Measurements from ENCODE around the gene ZDHHC11.
"Not testable (repeated sequence)": the region's sequence is repeated elsewhere in the genome, so short reads cannot be mapped to it uniquely, and the experiment has no call there.

The ZDHHC11 gene

DNA sequence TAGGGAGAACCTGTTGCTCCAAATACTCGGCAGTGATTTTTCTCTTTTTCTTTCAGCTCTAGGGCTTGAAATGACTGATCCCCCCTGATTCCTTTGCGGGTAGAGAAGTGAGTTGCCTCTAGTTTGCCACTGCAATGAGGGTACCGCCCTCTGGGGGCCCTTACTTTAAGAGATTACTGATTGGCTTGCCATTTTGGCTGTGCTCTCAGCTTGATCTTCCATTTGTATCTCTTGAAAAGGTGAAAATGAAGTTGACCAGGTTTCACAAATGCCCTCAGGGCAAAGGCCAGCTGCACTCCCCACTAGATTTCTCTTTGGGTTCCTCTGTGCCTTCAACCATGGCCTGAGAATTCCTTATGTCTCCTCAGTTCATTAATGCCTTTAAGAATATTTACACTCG lies 52.8 kb downstream of the ZDHHC11 start:
- DNase-seq = not testable (repeated sequence)

DNA sequence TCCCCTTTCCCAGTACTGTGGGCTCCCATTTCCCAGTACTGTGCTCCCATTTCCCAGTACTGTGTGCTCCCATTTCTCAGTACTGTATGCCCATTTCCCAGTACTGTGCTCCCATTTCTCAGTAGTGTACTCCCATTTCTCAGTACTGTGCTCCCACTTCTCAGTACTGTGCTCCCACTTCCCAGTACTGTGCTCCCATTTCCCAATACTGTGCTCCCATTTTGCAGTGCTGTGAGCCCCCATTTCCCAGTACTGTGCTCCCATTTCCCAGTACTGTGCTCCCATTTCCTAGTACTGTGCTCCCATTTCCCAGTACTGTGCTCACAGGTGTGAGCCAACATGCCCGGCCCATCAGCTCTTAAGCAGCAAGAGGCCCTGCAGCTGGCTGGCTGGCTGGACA lies 54.9 kb downstream of the ZDHHC11 start:
- not testable (repeated sequence) for DNase-seq

- not testable (repeated sequence) for DNase-seq
Observed at GRCh38 chr5:794948-795347, 55.8 kb downstream of the ZDHHC11 start.

- DNase-seq = not testable (repeated sequence)
Observed at GRCh38 chr5:788703-789102, 62.1 kb downstream of the ZDHHC11 start.

DNA sequence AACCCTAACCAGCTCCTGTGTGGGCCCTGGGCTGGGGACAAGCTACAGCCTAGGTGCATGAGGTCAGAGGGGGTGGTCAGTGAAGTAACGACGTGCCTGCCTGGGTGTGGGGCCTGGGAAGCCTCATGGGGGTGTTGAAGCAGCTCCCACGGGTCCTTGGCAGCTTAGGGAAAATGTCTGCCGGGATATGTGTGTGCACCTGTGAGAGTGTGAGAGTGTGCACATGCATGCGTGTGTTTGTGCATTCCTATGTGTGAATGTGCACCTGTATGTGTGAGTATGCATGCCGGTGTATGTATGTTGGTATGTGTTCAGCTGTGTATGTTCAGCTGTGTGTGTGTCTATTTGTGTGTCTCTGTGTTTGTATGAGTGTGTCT lies 62.9 kb downstream of the ZDHHC11 start:
- DNase-seq = not testable (repeated sequence)

- not testable (repeated sequence) for DNase-seq
Observed at GRCh38 chr5:787224-787856, 63.4 kb downstream of the ZDHHC11 start.

DNA sequence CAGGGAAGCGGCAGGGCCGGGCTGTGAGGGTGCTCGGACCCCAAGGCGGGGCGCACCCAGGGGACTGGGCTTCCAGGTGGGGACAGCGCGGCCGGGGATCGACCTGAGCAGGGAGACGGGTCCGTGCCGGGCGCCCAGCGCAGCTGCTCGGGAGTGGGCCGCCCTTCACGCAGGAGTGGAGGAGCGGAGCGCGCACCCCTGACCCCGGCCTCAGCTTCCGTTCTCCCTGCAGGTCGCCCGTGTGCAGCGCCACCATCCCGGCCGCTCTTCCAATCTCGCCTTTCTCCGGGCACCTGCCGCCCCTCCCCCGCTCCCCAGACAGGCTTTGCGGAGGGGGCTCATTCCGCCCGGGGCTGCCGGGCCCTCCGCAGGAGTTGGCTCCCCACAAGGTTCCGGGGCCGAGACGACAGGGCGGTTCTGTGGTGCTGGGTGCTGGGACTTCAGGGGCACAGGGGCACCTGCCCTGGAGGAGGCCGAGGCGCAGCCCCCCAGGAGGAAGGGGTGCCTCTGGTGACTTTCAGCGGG lies 65.5 kb downstream of the ZDHHC11 start:
- DNase-seq = not testable (repeated sequence)

DNA sequence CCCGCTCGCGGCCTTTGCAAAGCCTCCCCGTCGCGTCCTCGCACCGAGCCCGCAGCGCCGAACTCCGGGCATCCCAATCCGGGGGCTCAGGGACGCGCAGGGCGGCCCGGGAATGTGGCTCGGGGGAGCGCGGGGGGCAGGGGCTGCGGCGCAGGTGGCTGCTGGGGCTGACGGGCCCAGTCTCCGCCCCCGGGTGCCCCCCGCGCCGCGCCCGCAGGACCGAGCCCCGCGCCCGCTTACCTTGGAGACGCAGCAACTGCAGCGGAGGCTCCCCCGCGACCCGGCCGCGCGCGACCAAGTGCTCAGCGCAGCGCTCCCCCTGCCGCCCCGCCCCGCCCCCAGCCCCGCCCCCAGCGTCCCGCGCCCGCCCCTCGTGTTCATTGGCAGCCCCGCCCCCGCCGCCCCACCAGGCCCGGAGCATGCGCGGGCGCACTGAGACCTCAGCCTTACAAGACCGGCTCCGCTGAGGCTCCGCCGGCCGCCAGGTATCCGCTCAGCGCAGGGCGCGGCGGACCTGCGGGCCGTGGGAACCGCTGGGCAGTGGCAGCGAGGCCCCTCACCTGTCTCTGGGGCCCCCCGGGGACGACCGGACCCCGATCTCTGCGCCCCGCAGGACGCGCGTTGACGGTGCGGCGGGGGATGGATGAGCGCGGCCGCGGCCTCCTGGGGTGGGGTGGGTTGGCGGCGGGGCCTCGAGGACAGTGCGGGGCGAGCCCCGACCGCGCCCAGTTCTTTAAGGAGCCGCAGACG lies 66.2 kb downstream of the ZDHHC11 start, which contains the start of gene ZDHHC11B:
Gene ZDHHC11B (minus strand): TSS at position 302 of the 750 bp plus-strand sequence. CDS start 17,810 bp downstream, outside the sequence.
- peak; percentile 91 for DNase-seq

DNA sequence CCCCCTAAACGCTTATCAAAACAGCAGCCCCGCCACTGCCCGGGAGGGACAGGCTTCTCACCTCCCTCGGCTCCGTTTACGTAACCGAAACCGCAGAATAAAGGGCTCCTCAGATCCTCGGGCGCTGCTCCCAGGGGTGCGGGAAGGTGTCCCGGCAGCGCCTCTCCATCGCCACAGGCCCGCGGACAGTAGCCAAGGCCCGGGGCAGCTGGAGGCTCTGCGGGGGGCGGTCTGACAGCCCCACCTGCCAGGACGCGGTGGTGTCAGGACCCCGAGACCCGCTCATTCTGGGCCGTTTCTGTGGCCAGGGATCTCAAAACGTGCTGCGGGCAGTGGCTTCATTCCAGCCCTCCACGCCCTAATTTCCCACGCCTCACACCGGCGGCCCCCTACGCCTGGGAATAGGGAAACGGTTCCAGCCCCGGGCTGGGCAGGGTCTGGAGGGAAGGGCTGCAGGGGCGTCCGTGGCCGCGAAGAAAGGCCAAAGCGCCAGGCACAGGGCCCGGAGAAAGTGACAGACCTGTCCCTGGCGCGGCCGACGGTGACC lies 66.8 kb downstream of the ZDHHC11 start:
- DNase-seq = not testable (repeated sequence)

DNA sequence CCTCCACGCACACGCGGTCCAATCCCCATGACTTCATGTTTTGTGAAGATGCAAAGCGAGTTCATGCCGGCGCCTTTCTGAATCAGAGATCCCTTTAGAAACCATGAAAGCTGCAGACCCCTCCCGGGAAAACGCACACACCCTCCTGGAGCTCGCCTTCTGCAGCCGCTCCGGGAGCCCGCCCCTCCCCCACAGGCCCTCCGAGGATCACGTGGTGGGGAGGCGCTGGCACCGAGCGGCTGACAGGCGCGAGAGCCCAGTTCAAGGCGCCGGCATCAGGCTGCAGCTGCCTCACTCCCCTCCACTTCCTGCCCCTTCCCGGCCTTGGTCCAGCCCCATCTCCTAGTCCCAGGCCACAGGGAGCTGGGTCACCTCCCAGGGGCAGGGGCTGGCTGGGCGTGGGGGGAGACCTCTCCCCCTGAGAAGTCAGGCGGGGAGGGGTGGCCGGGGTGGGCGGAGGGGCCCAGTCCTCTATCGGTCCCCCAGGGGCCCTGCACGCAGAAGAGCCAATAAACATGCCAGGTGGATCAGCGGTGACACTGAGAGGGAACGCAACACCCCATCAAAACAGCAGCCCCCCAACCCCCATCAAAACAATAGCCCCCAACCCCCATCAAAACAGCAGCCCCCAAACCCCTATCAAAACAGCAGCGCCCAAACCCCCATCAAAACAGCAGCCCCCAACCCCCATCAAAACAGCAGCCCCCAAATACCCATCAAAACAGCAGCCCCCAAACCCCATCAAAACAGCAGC lies 67.6 kb downstream of the ZDHHC11 start:
- DNase-seq = not testable (repeated sequence)

GRCh38 chr5:782356-782755 lies 68.4 kb downstream of the ZDHHC11 start:
- not testable (repeated sequence) for DNase-seq

GRCh38 chr5:780571-780970 lies 70.2 kb downstream of the ZDHHC11 start:
- not testable (repeated sequence) for DNase-seq

GRCh38 chr5:778967-779366 lies 71.8 kb downstream of the ZDHHC11 start:
- DNase-seq = not testable (repeated sequence)

GRCh38 chr5:778421-778820 lies 72.4 kb downstream of the ZDHHC11 start:
- not testable (repeated sequence) for DNase-seq

GRCh38 chr5:777756-778161 lies 73.0 kb downstream of the ZDHHC11 start:
- no peak for DNase-seq

- DNase-seq = no peak
Observed at GRCh38 chr5:776862-777711, 73.7 kb downstream of the ZDHHC11 start.

DNA sequence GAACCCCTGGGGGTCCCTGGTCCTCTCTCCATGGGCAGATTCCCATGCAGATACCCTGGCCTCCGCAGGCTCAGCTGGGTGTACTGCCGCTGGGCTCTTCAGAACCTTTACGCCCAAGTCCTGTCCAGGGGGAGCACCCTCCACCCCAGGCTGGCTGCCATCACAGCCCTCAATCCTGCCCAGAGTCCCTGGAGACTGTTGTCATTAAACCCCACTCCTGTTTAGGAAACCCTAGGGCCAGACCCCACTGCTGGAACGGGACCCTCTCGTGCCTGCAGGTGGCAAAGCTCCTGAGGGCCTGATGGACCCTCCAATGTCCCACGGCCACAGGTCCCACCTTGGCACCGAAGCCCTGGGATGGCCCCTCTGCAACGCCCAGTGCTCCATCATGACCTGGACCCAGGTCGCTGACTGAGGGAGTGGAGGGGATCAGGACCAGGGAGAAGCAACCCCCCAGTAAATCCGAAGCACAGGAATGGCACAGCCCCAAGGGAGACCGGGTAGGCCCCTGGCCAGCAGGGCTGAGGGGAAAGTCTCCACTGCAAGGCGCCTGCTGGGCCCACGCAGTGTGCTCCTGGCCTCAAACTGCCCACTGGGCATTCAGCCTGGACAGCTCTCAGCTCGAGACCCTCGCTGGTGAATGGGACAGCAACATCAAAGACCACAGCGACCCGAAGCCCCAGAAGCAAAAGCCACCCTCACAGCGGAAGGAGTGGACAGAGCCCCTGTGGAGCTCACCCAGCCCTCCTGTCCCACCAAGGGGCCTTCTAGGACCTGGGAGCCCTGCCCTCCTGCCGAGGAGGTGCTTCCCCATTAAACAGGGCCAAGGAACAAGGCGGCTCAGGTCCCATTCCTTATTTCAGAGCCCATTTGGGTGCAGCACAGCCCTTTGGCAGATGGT lies 74.6 kb downstream of the ZDHHC11 start:
- DNase-seq = no peak

- not testable (repeated sequence) for DNase-seq
Observed at GRCh38 chr5:775595-775960, 75.2 kb downstream of the ZDHHC11 start.

- not testable (repeated sequence) for DNase-seq
Observed at GRCh38 chr5:774854-775505, 75.8 kb downstream of the ZDHHC11 start.

DNA sequence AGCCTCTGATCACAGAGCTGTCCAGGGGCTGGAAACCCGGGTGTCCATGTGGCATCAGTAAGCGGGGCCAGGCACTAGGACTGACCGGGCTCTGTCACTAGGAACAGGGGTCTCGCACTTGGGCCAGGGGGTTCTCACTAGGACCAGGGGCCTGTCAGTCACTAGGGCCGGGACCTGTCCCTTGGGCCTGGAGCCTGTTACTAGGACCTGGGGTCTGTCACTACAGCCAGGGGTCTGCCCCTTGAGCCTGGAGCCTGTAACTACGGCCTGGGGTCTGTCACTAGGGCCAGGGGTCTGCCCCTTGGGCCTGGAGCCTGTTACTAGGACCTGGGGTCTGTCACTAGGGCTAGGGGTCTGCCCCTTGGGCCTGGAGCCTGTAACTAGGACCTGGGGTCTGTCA lies 76.5 kb downstream of the ZDHHC11 start:
- DNase-seq = not testable (repeated sequence)
